ENCODE measurements around the gene SYNJ2BP.

DNA sequence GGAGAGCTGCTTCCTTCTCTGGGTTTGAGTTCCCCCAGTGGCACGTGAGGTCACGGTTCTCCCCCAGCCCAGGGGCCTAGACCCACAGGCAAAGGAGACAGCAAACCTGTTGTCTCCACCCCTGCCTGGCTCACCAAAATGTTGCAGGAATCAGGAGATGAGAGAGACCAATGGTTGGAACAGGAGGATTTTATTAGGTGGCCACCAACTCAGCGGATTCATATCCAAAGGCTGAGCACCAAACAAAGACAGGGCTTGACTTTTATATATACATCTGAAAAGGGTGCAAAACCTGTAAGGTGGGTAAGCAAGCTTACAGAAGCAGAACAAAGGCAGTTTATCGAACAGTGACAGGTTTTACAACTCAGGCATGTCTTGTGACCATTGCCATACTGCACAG lies 25.9 kb upstream of the SYNJ2BP start:
- no peak for TF ChIP-seq EZH2 (IDR thresholded peaks at IDR 0.05; ENCODE audit: insufficient read depth, low read length)
- TF ChIP-seq, protein P1, sequence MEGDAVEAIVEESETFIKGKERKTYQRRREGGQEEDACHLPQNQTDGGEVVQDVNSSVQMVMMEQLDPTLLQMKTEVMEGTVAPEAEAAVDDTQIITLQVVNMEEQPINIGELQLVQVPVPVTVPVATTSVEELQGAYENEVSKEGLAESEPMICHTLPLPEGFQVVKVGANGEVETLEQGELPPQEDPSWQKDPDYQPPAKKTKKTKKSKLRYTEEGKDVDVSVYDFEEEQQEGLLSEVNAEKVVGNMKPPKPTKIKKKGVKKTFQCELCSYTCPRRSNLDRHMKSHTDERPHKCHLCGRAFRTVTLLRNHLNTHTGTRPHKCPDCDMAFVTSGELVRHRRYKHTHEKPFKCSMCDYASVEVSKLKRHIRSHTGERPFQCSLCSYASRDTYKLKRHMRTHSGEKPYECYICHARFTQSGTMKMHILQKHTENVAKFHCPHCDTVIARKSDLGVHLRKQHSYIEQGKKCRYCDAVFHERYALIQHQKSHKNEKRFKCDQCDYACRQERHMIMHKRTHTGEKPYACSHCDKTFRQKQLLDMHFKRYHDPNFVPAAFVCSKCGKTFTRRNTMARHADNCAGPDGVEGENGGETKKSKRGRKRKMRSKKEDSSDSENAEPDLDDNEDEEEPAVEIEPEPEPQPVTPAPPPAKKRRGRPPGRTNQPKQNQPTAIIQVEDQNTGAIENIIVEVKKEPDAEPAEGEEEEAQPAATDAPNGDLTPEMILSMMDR (IDR thresholded peaks at IDR 0.05; ENCODE audit: insufficient read depth, low read depth, low read length) = no peak

All from astrocyte (in vitro differentiated cells and primary cell).